Measurements from ENCODE around the gene TASOR2. TPM values are rescaled to one million over a fixed set of nuclear protein-coding genes. Genes with fewer than 3 reads are reported as not detected.

The TASOR2 gene
- total and polyA plus RNA-seq, 2 donors (not counting 3 experiments of a cell fraction or from before 2014, with no cell fraction given): 13.6 to 49.9 TPM

DNA sequence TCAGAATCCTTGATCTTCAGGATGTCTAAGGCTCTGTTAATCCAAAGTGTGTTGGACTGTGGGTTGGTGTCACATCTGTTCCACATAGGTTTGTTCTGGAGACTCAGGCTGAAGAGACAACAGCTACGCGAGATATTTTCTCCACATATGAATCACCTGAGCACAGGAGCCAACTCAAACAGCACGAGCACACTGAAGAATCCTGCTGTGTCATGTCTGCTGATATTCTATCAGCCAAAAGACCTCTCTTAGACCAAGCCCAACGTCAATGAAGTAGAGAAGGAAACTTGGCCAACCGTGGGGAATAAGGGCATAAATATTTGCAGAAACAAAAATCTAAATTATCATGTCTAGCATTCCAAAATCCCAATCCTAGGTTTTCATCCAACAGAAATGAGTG lies 2.7 kb upstream of the TASOR2 start:
- H3K4me3 ChIP-seq (replicated peaks in 1 of 3; ENCODE audit: insufficient read depth in 1 of 3, low read depth in 1 of 3, low read length in 3 of 3): no peak overlapping the region
- BruUV-seq (replicated peaks): no TSS peak

More for the DNA sequence above, 2.7 kb upstream of the TASOR2 start:
- no peak overlapping the region for H3K9ac ChIP-seq (replicated peaks; ENCODE audit: extremely low read depth, insufficient read depth, low read length)
- no peak for TF ChIP-seq FOS (IDR thresholded peaks at IDR 0.05; ENCODE audit: borderline replicate concordance, insufficient read depth, low read length)
- TF ChIP-seq GATA2 (IDR thresholded peaks at IDR 0.05; ENCODE audit: insufficient read depth, insufficient read length, low read depth, low read length): no peak
- TF ChIP-seq, protein P1, sequence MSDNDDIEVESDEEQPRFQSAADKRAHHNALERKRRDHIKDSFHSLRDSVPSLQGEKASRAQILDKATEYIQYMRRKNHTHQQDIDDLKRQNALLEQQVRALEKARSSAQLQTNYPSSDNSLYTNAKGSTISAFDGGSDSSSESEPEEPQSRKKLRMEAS (IDR thresholded peaks at IDR 0.05; ENCODE audit: insufficient read depth, insufficient read length): no peak
- TF ChIP-seq, protein P2, sequence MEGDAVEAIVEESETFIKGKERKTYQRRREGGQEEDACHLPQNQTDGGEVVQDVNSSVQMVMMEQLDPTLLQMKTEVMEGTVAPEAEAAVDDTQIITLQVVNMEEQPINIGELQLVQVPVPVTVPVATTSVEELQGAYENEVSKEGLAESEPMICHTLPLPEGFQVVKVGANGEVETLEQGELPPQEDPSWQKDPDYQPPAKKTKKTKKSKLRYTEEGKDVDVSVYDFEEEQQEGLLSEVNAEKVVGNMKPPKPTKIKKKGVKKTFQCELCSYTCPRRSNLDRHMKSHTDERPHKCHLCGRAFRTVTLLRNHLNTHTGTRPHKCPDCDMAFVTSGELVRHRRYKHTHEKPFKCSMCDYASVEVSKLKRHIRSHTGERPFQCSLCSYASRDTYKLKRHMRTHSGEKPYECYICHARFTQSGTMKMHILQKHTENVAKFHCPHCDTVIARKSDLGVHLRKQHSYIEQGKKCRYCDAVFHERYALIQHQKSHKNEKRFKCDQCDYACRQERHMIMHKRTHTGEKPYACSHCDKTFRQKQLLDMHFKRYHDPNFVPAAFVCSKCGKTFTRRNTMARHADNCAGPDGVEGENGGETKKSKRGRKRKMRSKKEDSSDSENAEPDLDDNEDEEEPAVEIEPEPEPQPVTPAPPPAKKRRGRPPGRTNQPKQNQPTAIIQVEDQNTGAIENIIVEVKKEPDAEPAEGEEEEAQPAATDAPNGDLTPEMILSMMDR (IDR thresholded peaks at IDR 0.05; ENCODE audit: extremely low read depth in 1 of 2, insufficient read depth in 1 of 2, low read depth in 1 of 2, low read length in 2 of 2): no peak
- TF ChIP-seq EZH2 (IDR thresholded peaks at IDR 0.05; ENCODE audit: borderline replicate concordance, low read depth, low read length, severe bottlenecking): no peak
- no peak for TF ChIP-seq MYC (IDR thresholded peaks at IDR 0.05; ENCODE audit: low read depth, low read length)
- no peak for TF ChIP-seq JUN (IDR thresholded peaks at IDR 0.05; ENCODE audit: borderline replicate concordance, insufficient read depth, insufficient read length, low read depth)
- TF ChIP-seq POLR2A (IDR thresholded peaks at IDR 0.05; ENCODE audit: low read depth, low read length): no peak
- no peak for TF ChIP-seq POLR2AphosphoS5 (IDR thresholded peaks at IDR 0.05; ENCODE audit: insufficient read depth, low read depth, low read length)
- peaks cover 21% of the 10 kb centered on the region for H3K79me2 ChIP-seq (ENCODE audit: control insufficient read depth, insufficient read depth, low read length)
- H3K9me1 ChIP-seq (replicated peaks; ENCODE audit: control insufficient read depth, extremely low read depth, insufficient read depth, low read length): no peaks in the 10 kb centered on the region
- POLR2A ChIA-PET: no interaction called here
- no peak overlapping the region for H3K4me2 ChIP-seq (ENCODE audit: insufficient read depth, low read length)
- CTCF ChIA-PET: no interaction called here
- no peaks in the 10 kb centered on the region for H3K36me3 ChIP-seq (ENCODE audit: control insufficient read depth in 2 of 2, extremely low read depth in 1 of 2, insufficient read depth in 2 of 2, low read length in 2 of 2)
- peaks cover 17 to 26% of the 10 kb centered on the region in 2 experiments for H3K27me3 ChIP-seq (ENCODE audit: control insufficient read depth in 2 of 2, insufficient read depth in 2 of 2, low read length in 2 of 2)
- no peak overlapping the region for H2AFZ ChIP-seq (ENCODE audit: low read depth, low read length)
- peaks cover 9% of the 10 kb centered on the region for H3K4me1 ChIP-seq (ENCODE audit: control insufficient read depth, extremely low read depth, insufficient read depth, low read length)
- H4K20me1 ChIP-seq (replicated peaks; ENCODE audit: control insufficient read depth, extremely low read depth, insufficient read depth, low read length): no peaks in the 10 kb centered on the region
- H3K9me3 ChIP-seq (replicated peaks; ENCODE audit: control insufficient read depth, insufficient read depth, low read length): no peaks in the 10 kb centered on the region
- intact Hi-C loops (cut with micrococcal nuclease) (no loop called here), dilution Hi-C loops (cut with MboI; ENCODE audit: extremely low pct_ligation_motif_present, low sequenced_read_pairs) (no loop called here)
- FAIRE-seq (no peak), DNase-seq (ENCODE audit: low read depth, low spot score) (no peak)
- no peak overlapping the region for H3K27ac ChIP-seq (ENCODE audit: insufficient read depth, low read depth, low read length)
